SH-SY5Y (cell line): Measurements from ENCODE around the gene INSIG1.

Experiments used
- GATA2 ChIP-seq: IDR thresholded peaks from 2 replicates; pipeline ENCODE4 v1.6.1; 2011; ENCODE audit warnings: mild to moderate bottlenecking, low read depth, low read length
- GATA3 ChIP-seq: IDR thresholded peaks from 2 replicates; pipeline ENCODE4 v1.6.1; 2011; ENCODE audit warnings: low read depth, mild to moderate bottlenecking, low read length, moderate library complexity

Gene INSIG1

DNA sequence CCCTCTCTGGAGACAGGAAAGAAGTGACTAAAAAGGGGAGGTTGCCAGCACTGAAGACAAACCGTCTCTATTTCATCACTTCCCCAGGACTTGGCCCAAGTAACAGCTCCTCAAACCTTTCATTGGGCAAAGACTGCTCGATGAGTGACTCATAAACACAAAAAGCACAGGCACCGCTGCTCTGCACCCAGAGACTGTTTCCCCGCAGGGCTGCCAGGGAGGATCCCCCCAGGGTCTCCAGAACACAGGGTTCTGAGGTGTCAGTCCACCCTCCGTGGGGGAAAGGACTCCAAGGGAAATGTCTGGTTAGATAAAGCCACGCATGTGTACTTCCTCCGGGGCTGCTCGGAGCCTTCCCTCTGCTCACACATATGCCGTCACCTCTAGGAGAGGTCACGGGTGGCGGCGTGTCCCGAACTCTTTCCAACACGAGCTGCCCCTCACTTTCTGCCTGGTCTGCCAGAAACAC lies 59.9 kb downstream of the INSIG1 start:
- TF ChIP-seq GATA3 (no peak), GATA2 (no peak)

DNA sequence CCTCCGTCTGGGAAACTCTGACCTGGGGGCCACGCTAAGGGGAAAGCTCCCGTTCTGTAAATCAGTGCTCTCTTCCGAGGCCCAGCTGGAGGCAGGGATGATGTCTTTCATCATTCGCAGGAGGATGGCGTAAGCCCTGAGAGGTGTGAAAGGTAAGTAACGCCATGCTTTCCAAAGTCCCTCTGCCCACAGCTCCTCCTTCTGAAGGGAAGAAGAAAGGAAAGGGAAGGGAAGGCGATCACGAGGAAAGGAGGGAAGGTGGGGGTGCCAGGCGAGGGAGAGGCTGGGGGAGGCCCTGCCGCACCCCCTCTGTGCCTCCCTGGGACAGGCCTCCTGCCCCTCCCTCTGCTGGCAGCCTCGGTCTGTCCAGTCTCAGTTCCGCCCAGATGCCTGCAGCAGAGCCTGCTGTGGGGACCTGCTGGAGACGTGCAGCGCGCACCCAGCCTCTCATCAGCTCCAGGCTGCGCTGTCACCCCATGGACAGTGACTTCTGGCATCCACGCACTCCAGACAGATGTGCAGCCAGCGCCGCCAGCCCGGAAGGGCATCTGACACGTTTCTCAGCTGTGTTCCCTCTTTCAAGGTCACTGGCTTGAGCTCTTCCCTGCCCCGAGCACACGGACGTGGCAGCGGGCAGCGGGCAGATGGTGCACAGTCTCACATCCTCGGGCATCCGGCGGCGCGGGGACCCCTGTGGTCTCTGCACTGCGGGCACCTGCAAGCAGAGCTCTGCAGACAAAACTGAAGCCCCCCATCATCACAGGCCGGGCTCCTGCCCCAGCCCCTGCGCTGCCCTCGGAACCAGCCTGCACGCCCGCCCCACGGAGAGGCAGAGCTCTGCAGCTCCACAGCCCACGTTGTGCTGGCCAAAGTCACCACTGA lies 60.6 kb downstream of the INSIG1 start:
- no peak for TF ChIP-seq GATA3

DNA sequence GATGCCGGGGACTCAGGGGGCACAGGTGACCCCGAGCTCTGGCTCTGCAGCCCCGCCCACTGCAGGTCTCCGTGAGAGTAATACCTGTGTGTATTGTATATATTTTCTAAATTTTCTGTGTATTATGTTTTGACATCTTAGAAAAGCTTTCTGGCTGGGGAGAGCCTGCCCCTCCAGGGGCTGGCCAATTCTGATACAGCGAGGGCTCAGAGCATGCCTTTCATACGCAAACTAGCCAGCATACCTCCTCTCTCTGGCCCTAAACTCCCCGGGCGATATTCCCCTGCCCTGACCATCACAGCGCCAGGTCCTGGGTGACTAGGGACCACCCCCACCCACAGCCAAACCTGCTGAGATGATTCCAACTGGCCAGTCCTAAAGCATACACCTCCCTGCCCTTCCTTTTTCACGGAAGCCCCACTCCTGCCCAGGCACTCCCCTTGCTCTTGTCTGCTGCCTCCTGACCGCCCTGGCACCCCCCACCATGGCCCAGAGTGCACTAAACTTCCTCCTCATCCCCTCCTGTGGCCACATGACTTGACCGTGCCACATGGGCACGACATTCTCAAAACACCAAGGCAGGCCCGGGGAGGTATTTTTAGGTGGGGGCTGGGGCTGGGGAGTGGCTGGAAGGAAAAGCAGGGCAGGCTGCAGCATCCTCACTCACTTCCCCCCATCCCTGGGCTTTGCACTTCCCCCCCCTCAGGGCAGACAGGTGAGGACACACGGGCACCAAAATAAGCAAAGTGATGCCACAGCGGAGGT lies 61.5 kb downstream of the INSIG1 start:
- TF ChIP-seq GATA2 (no peak), GATA3 (no peak)
